CD4-positive, alpha-beta T cell (primary cell): ENCODE measurements around the gene E2F2. TPM values are rescaled to one million over a fixed set of nuclear protein-coding genes. Genes with fewer than 3 reads are reported as not detected.
A peak's percentile ranks its signal among the peaks of the same experiment; 100 is the strongest.

Experiments used
- ATAC-seq: fragments of 200-7000 bp; cut with Tn5 transposase; one replicate; pipeline ENCODE4 v1.10.0; 2022; ENCODE audit warnings: mild to moderate bottlenecking; ENCODE audit not compliant: poor library complexity
- CTCF ChIA-PET: fragments of 350-600 bp; sonication (Branson Sonifier 250); formaldehyde crosslinking; loops from one replicate; lab custom pipeline; 2021; ENCODE audit warnings: antibody characterized with exemption, inconsistent platforms; lab: Charles Lee
- POLR2A ChIA-PET: fragments of 350-600 bp; sonication (Branson Sonifier 250); formaldehyde crosslinking; loops from one replicate; lab custom pipeline; 2021; ENCODE audit warnings: antibody characterized with exemption, inconsistent platforms; lab: Charles Lee
- DNase-seq, 14 experiments: peaks; one replicate each; pipeline ENCODE4 v3.0.0-alpha.2; 2013 to 2020; ENCODE audit warnings: mixed read lengths in 2 of 14
- H3K27ac ChIP-seq, 2 donors: one replicate each; pipeline versions ENCODE4 v1.5.1 to v1.7.0; 2013; ENCODE audit warnings: low read length in 2 of 2, low read depth in 1 of 2, mild to moderate bottlenecking in 1 of 2
- H3K27me3 ChIP-seq, 2 experiments: 1 replicate in 1 of 2; 2 replicates in 1 of 2; pipeline versions ENCODE4 v1.6.1 to v1.7.0; 2013; ENCODE audit warnings: low read length in 2 of 2, control low read depth in 1 of 2, mild to moderate bottlenecking in 1 of 2, moderate library complexity in 1 of 2; ENCODE audit not compliant: insufficient read depth in 2 of 2, control insufficient read depth in 1 of 2
- H3K36me3 ChIP-seq: one replicate; pipeline ENCODE4 v1.6.1; 2013; ENCODE audit warnings: low read length, control low read depth; ENCODE audit not compliant: insufficient read depth
- H3K4me1 ChIP-seq: one replicate; pipeline ENCODE4 v1.6.1; 2013; ENCODE audit warnings: low read length, control low read depth; ENCODE audit not compliant: insufficient read depth
- H3K4me3 ChIP-seq: one replicate; pipeline ENCODE4 v1.5.1; 2013; ENCODE audit warnings: mild to moderate bottlenecking, low read length, moderate library complexity
- H3K9me3 ChIP-seq, 2 experiments: 1 replicate in 1 of 2; 2 replicates in 1 of 2; pipeline versions ENCODE4 v1.6.1 to v1.7.0; 2013; ENCODE audit warnings: low read length in 2 of 2, mild to moderate bottlenecking in 2 of 2, control low read depth in 1 of 2, moderate library complexity in 1 of 2; ENCODE audit not compliant: control insufficient read depth in 1 of 2, insufficient read depth in 1 of 2
- H3K27ac Mint-ChIP-seq: one replicate; pipeline ENCODE4 v1.8.0; 2020; ENCODE audit warnings: mixed read lengths
- H3K27me3 Mint-ChIP-seq: one replicate; pipeline ENCODE4 v1.8.0; 2021; ENCODE audit warnings: mixed read lengths
- H3K36me3 Mint-ChIP-seq: one replicate; pipeline ENCODE4 v1.8.0; 2021; ENCODE audit warnings: low read depth, mixed read lengths
- H3K4me1 Mint-ChIP-seq: one replicate; pipeline ENCODE4 v1.8.0; 2021; ENCODE audit warnings: low read depth, mixed read lengths
- H3K4me3 Mint-ChIP-seq: one replicate; pipeline ENCODE4 v1.8.0; 2020; ENCODE audit warnings: mild to moderate bottlenecking, mixed read lengths
- H3K9me3 Mint-ChIP-seq: one replicate; pipeline ENCODE4 v1.8.0; 2020; ENCODE audit warnings: mixed read lengths
- intact Hi-C, 2 experiments: fragments of 100-400 bp; cut with DNase I in 1 of 2; cut with micrococcal nuclease in 1 of 2; formaldehyde crosslinking; loops; one replicate each; pipeline versions ENCODE4 v1.15.1 to v1.9.0; 2023 to 2025; cut with DNase I, micrococcal nuclease
- total RNA-seq, 174 experiments: library from RNA in 2 of 174; stranded (reverse) in 2 of 174; gene quantifications; one replicate each; pipeline ENCODE4 v1.2.3 and lab custom pipeline; 2021 to 2026
- TF ChIP-seq, protein P1 (sequence below): fragments of 200-600 bp; IDR thresholded peaks from one replicate; pipeline ENCODE4 v1.8.0; 2022; ENCODE audit warnings: antibody characterized with exemption, mild to moderate bottlenecking

E2F2 gene
- total RNA-seq, 2 experiments from 2014 or later = 0.50 to 0.69 TPM

DNA sequence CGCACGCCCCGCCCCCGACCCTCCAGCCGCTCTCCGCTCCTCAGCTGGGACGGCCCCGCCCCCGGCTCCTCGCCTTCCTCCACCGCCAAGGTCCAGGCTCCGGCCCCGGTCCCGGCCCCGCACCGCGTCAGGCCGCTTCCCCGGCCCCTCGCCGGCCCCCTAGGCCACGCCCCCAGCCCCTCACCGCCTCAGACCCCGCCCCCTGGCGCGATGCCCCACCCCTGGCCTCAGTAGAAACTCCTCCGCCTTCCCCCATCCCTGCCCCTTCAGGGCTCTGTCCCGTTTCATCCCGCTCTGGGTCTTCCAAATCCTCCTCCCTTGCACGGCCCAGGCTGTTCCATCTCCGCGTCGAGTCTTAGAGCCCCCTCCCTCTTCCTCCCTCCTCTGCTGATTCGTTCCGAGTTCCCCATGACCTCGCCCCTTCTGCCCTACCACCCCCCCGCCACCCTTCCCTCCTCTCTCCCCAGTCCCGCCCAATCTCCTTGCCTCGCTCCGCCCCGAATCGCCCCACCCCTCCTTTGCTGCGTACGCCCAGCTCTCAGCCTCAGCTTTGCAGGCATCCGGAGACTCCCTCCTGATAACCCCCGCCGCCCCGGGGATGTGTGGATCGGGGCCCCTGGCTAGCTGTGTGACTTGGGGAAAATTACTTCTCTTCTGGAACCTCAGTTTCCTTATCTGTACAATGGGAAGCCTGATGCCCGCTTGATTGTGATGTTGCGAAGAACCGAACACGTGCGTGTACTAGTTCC, 46.6 kb downstream of the E2F2 start:
- ChIA-PET POLR2A (interaction anchor here (0.7 to 1.9 kb wide), 8 partner anchors 13 to 1158 kb away, joined by 3 to 11 read pairs (median 3); partner anchors contain the start of gene HNRNPR), CTCF (interaction anchor here (1.3 to 3.9 kb wide), 5 partner anchors 13 to 153 kb away, joined by 3 to 25 read pairs (median 7); no protein-coding TSS in a partner anchor)
- intact Hi-C loops = loop anchor here (5.0 to 10.0 kb wide), 2 partner anchors 57 to 60 kb away; partner anchors contain the start of gene TCEA3 (in 1 of the 2)
- TF ChIP-seq, protein P1, sequence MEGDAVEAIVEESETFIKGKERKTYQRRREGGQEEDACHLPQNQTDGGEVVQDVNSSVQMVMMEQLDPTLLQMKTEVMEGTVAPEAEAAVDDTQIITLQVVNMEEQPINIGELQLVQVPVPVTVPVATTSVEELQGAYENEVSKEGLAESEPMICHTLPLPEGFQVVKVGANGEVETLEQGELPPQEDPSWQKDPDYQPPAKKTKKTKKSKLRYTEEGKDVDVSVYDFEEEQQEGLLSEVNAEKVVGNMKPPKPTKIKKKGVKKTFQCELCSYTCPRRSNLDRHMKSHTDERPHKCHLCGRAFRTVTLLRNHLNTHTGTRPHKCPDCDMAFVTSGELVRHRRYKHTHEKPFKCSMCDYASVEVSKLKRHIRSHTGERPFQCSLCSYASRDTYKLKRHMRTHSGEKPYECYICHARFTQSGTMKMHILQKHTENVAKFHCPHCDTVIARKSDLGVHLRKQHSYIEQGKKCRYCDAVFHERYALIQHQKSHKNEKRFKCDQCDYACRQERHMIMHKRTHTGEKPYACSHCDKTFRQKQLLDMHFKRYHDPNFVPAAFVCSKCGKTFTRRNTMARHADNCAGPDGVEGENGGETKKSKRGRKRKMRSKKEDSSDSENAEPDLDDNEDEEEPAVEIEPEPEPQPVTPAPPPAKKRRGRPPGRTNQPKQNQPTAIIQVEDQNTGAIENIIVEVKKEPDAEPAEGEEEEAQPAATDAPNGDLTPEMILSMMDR = no peak
- Histone ChIP-seq H3K27me3 (peaks cover 17 to 24% of the 10 kb centered on the region in 2 experiments), H3K36me3 (no peaks in the 10 kb centered on the region), H3K9me3 (peaks cover 0 to 4% of the 10 kb centered on the region in 2 experiments), H3K4me3 (peak overlapping the region; percentile 55), H3K4me1 (peaks cover 17% of the 10 kb centered on the region), H3K27ac (no peak overlapping the region)
- peak overlapping the region; percentile 92 for H3K4me3 Mint-ChIP-seq
- DNase-seq = peak; percentile 85 to 96 (median 92)
- H3K36me3 Mint-ChIP-seq = no peaks in the 10 kb centered on the region
- H3K27me3 Mint-ChIP-seq = peaks cover 28% of the 10 kb centered on the region
- peak; percentile 93 for ATAC-seq
- no peaks in the 10 kb centered on the region for H3K9me3 Mint-ChIP-seq
- H3K27ac Mint-ChIP-seq = peak overlapping the region; percentile 55
- peaks cover 19% of the 10 kb centered on the region for H3K4me1 Mint-ChIP-seq

DNA sequence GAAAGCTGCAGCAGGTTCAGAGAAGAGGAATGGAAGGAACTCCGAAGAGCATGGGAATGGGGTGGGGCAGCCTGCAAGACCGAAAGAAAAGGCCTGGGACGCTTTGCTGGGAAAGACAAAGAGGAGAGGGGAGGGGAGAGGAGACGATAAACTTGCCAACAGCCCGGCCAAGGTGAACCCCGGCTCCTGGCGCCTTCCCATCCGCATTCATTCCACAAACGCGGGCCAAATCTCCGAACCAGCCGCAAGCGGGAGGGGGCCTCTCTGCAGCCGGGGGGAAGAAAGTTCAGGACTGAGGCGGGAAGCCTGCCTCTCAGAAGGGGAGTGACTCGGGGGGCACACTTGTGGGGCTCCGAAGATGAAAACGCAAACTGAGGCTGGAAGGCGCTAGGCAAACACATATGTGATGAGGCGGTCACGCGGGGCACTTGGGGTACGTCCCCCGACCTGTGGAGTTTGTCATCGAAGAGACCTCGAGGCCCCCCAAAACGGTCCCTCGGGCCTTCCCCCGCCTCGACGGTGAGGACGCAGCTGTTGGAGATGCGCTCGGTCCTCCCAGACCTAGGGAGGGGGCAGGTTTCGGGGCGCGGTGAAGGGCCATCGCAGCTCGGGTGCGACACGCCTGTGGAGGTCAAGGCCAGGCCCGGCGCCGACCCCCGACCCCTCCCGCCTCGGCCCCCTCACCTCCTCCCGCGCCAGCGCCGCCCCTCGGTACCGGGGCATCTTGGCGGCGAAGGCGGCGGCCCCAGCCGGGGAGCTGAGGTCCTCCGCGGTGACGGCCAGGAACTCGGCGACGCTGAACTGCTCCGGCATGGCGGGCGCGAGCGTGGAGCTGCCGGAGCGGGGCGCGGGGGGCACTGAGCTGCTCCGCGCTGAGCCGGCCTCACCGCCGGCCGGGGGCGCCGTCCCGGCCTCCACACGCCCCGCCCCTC, 47.4 kb downstream of the E2F2 start, which contains the start of gene ASAP3:
Gene ASAP3, minus strand, starts transcription at position 859 of the 932 bp plus-strand sequence. Its CDS starts 46 bp downstream, at position 813.
- peaks cover 0 to 4% of the 10 kb centered on the region in 2 experiments for H3K9me3 ChIP-seq
- intact Hi-C loops = loop anchor here (5.0 to 10.0 kb wide), 2 partner anchors 56 to 59 kb away; partner anchors contain the start of gene TCEA3 (in 1 of the 2)
- ChIA-PET POLR2A (interaction anchor here (0.7 to 1.9 kb wide), 6 partner anchors 13 to 116 kb away, joined by 3 to 11 read pairs (median 4); partner anchors contain the start of gene TCEA3), CTCF (interaction anchor here (1.3 to 3.9 kb wide), 5 partner anchors 13 to 154 kb away, joined by 3 to 25 read pairs (median 7); no protein-coding TSS in a partner anchor)
- Mint-ChIP-seq H3K27ac (peak within 1 kb of the TSS; percentile 55), H3K9me3 (no peaks in the 10 kb centered on the region), H3K4me1 (peaks cover 19% of the 10 kb centered on the region), H3K36me3 (no peaks in the 10 kb centered on the region), H3K27me3 (peaks cover 28% of the 10 kb centered on the region), H3K4me3 (peak within 1 kb of the TSS; percentile 92)
- H3K27ac ChIP-seq = no peak within 1 kb of the TSS
- no peaks in the 10 kb centered on the region for H3K36me3 ChIP-seq
- ATAC-seq = peak; percentile 28
- H3K4me3 ChIP-seq = peak within 1 kb of the TSS; percentile 55
- peaks cover 17 to 24% of the 10 kb centered on the region in 2 experiments for H3K27me3 ChIP-seq
- TF ChIP-seq, protein P1 = peak; percentile 18
- H3K4me1 ChIP-seq = peaks cover 17% of the 10 kb centered on the region
- DNase-seq = peak in 6 of 14 experiments; percentile 3 to 84 (median 21)

- no peaks in the 10 kb centered on the region for H3K36me3 Mint-ChIP-seq
- intact Hi-C loops = loop anchor here (5.0 to 10.0 kb wide), 2 partner anchors 55 to 57 kb away; partner anchors contain the start of gene TCEA3 (in 1 of the 2)
- Histone ChIP-seq H3K9me3 (peaks cover 0 to 4% of the 10 kb centered on the region in 2 experiments), H3K36me3 (no peaks in the 10 kb centered on the region), H3K27me3 (peaks cover 17 to 24% of the 10 kb centered on the region in 2 experiments), H3K27ac (no peak overlapping the region), H3K4me3 (no peak overlapping the region), H3K4me1 (peaks cover 17% of the 10 kb centered on the region)
- H3K9me3 Mint-ChIP-seq = no peaks in the 10 kb centered on the region
- ChIA-PET CTCF (no interaction called here), POLR2A (no interaction called here)
- TF ChIP-seq, protein P1 = no peak
- no peak overlapping the region for H3K27ac Mint-ChIP-seq
- DNase-seq (no peak), ATAC-seq (no peak)
- peak overlapping the region; percentile 62 for H3K4me3 Mint-ChIP-seq
- H3K4me1 Mint-ChIP-seq = peaks cover 19% of the 10 kb centered on the region
- H3K27me3 Mint-ChIP-seq = peaks cover 34% of the 10 kb centered on the region
Measured at GRCh38 chr1:23481904-23482303, 49.1 kb downstream of the E2F2 start.
